HG03175 (cell line): ENCODE results near the gene MS4A1.
"Not testable (repeated sequence)": the region's sequence is repeated elsewhere in the genome, so short reads cannot be mapped to it uniquely, and the experiment has no call there.

Source experiments
- ATAC-seq: cut with Tn5 transposase; IDR thresholded peaks from one replicate; pipeline ENCODE4 v1.9.1; 2021; ENCODE audit warnings: mild to moderate bottlenecking, moderate library complexity; ENCODE audit not compliant: unreplicated experiment

The MS4A1 gene

GRCh38 chr11:60455531-60456042, at the start of gene MS4A1:
Gene MS4A1, plus strand, starts transcription at chr11:60455847. Its CDS starts 6,528 bp downstream, at chr11:60462375.
- peak; percentile 87 for ATAC-seq

- ATAC-seq: no peak
Measured at GRCh38 chr11:60420015-60420414, 35.6 kb upstream of the MS4A1 start.

GRCh38 chr11:60422609-60423008, 33.0 kb upstream of the MS4A1 start:
- ATAC-seq: no peak

- ATAC-seq: no peak
Measured at GRCh38 chr11:60428517-60428916, 27.1 kb upstream of the MS4A1 start.

GRCh38 chr11:60429272-60429671, 26.4 kb upstream of the MS4A1 start, which contains the start of gene MS4A5:
Gene MS4A5, plus strand, starts transcription at chr11:60429572. Its CDS starts 103 bp downstream, at chr11:60429675.
- ATAC-seq: no peak

GRCh38 chr11:60431251-60431650, 24.4 kb upstream of the MS4A1 start:
- no peak for ATAC-seq

GRCh38 chr11:60433401-60433800, 22.2 kb upstream of the MS4A1 start:
- no peak for ATAC-seq

GRCh38 chr11:60447070-60447469, 8.6 kb upstream of the MS4A1 start:
- no peak for ATAC-seq

- ATAC-seq: no peak
Measured at GRCh38 chr11:60447846-60448245, 7.8 kb upstream of the MS4A1 start.

- not testable (repeated sequence) for ATAC-seq
Measured at GRCh38 chr11:60451185-60451584, 4.5 kb upstream of the MS4A1 start.

- no peak for ATAC-seq
Measured at GRCh38 chr11:60454212-60454611, 1.4 kb upstream of the MS4A1 start.

GRCh38 chr11:60457576-60457975, 1.9 kb downstream of the MS4A1 start:
- ATAC-seq: peak; percentile 30

GRCh38 chr11:60459345-60459744, 3.7 kb downstream of the MS4A1 start:
- ATAC-seq: no peak

- ATAC-seq: no peak
Measured at GRCh38 chr11:60468829-60469228, 13.2 kb downstream of the MS4A1 start.

- no peak for ATAC-seq
Measured at GRCh38 chr11:60469723-60470122, 14.1 kb downstream of the MS4A1 start.

GRCh38 chr11:60477035-60477445, 21.4 kb downstream of the MS4A1 start:
- ATAC-seq: peak; percentile 62

- ATAC-seq: peak; percentile 49
Measured at GRCh38 chr11:60482361-60482760, 26.7 kb downstream of the MS4A1 start.

GRCh38 chr11:60485987-60486386, 30.3 kb downstream of the MS4A1 start:
- peak; percentile 99 for ATAC-seq

GRCh38 chr11:60492488-60493009, 36.9 kb downstream of the MS4A1 start, which contains the start of gene MS4A12:
Gene MS4A12, plus strand, starts transcription at chr11:60492778. Its CDS starts 4,541 bp downstream, at chr11:60497319.
- no peak for ATAC-seq

GRCh38 chr11:60493454-60493853, 37.8 kb downstream of the MS4A1 start:
- no peak for ATAC-seq

GRCh38 chr11:60498399-60498798, 42.8 kb downstream of the MS4A1 start:
- ATAC-seq: peak; percentile 32

GRCh38 chr11:60498853-60499252, 43.2 kb downstream of the MS4A1 start:
- peak; percentile 86 for ATAC-seq
